A549 (cell line): Measurements from ENCODE around the gene PRRC1.

Experiments
- CBX8 ChIP-seq: fragments of 200-600 bp; sonication (generic); IDR thresholded peaks from 2 replicates; pipeline ENCODE4 v1.6.1; 2016
- EP300 ChIP-seq, 2 experiments: fragments of >200 bp; sonication (Bioruptor Twin); formaldehyde crosslinking; IDR thresholded peaks; 2 replicates in 1 of 2; 3 replicates in 1 of 2; pipeline ENCODE4 v1.6.1; 2016 to 2017
- ESRRA ChIP-seq: fragments of 150-350 bp; IDR thresholded peaks from 2 replicates; pipeline ENCODE4 v1.6.1; 2014; ENCODE audit warnings: mild to moderate bottlenecking, low read length, borderline replicate concordance
- HOXA7 ChIP-seq: fragments of 250-450 bp; sonication (Bioruptor Pico); IDR thresholded peaks from 2 replicates; pipeline ENCODE4 v1.5.0; 2020; ENCODE audit warnings: mild to moderate bottlenecking, moderate library complexity
- KDM1A ChIP-seq: fragments of 200-600 bp; sonication (generic); IDR thresholded peaks from 2 replicates; pipeline ENCODE4 v1.6.1; 2016; ENCODE audit warnings: low read depth, mild to moderate bottlenecking
- MAFK ChIP-seq: fragments of 450-650 bp; IDR thresholded peaks from 2 replicates; pipeline ENCODE4 v1.6.1; 2014; ENCODE audit not compliant: partially characterized antibody
- MAZ ChIP-seq: fragments of 150-350 bp; IDR thresholded peaks from 2 replicates; pipeline ENCODE4 v1.6.1; 2014; ENCODE audit warnings: antibody characterized with exemption, low read depth, low read length, borderline replicate concordance
- POLR2A ChIP-seq: IDR thresholded peaks from 2 replicates; pipeline ENCODE4 v1.6.1; 2012; ENCODE audit warnings: mild to moderate bottlenecking, low read length
- SMC3 ChIP-seq: fragments of >200 bp; sonication (Bioruptor Twin); formaldehyde crosslinking; IDR thresholded peaks from 3 replicates; pipeline ENCODE4 v1.6.1; 2018; ENCODE audit warnings: inconsistent platforms
- TP53 ChIP-seq: fragments of 250-450 bp; sonication (Bioruptor Pico); IDR thresholded peaks from 2 replicates; pipeline ENCODE4 v1.5.0; 2021; ENCODE audit warnings: mild to moderate bottlenecking, moderate library complexity
- TF ChIP-seq, protein P1 (sequence below): fragments of >200 bp; sonication (Bioruptor Twin); formaldehyde crosslinking; IDR thresholded peaks from 3 replicates; pipeline ENCODE4 v1.5.1; 2016
- TF ChIP-seq, protein P2 (sequence below): fragments of 450-650 bp; IDR thresholded peaks from 2 replicates; pipeline ENCODE4 v1.6.1; 2014; ENCODE audit warnings: antibody characterized with exemption
- TF ChIP-seq, protein P3 (sequence below): fragments of 200-600 bp; sonication (generic); IDR thresholded peaks from 2 replicates; pipeline ENCODE4 v1.6.1; 2016; ENCODE audit warnings: antibody characterized with exemption, mild to moderate bottlenecking, moderate library complexity
- TF ChIP-seq, protein P4 (sequence below): IDR thresholded peaks from 2 replicates; pipeline ENCODE4 v1.6.1; 2012; ENCODE audit warnings: low read depth, borderline replicate concordance

DNA sequence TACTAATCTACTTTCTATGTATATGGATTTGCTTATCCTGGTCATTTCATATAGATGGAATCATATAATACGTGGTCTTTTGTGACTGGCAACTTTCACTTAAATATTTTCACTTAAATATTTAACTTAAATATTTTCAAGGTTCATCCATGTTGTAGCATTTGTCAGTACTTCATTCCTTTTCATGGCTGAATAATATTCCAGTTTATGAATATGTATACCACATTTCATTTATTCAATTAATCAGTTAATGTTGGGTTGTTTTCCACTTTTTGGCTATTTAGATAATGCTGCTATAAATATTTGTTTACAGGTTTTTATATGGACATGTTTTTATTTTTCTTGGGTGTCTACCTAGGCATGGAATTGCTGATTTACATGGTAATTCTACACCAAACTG, 7.7 kb downstream of the PRRC1 start:
- TF ChIP-seq SMC3: no peak
- TF ChIP-seq, protein P1, sequence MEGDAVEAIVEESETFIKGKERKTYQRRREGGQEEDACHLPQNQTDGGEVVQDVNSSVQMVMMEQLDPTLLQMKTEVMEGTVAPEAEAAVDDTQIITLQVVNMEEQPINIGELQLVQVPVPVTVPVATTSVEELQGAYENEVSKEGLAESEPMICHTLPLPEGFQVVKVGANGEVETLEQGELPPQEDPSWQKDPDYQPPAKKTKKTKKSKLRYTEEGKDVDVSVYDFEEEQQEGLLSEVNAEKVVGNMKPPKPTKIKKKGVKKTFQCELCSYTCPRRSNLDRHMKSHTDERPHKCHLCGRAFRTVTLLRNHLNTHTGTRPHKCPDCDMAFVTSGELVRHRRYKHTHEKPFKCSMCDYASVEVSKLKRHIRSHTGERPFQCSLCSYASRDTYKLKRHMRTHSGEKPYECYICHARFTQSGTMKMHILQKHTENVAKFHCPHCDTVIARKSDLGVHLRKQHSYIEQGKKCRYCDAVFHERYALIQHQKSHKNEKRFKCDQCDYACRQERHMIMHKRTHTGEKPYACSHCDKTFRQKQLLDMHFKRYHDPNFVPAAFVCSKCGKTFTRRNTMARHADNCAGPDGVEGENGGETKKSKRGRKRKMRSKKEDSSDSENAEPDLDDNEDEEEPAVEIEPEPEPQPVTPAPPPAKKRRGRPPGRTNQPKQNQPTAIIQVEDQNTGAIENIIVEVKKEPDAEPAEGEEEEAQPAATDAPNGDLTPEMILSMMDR: no peak
- TF ChIP-seq, protein P2, sequence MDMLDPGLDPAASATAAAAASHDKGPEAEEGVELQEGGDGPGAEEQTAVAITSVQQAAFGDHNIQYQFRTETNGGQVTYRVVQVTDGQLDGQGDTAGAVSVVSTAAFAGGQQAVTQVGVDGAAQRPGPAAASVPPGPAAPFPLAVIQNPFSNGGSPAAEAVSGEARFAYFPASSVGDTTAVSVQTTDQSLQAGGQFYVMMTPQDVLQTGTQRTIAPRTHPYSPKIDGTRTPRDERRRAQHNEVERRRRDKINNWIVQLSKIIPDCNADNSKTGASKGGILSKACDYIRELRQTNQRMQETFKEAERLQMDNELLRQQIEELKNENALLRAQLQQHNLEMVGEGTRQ: no peak
- TF ChIP-seq MAFK: no peak
- TF ChIP-seq MAZ: no peak
- TF ChIP-seq ESRRA: no peak
- TF ChIP-seq TP53 (CRISPR knock-in tag): no peak
- TF ChIP-seq EP300 (IDR thresholded peaks at IDR 0.05): no peak
- TF ChIP-seq KDM1A: no peak
- no peak for TF ChIP-seq CBX8
- TF ChIP-seq POLR2A: no peak
- TF ChIP-seq, protein P3, sequence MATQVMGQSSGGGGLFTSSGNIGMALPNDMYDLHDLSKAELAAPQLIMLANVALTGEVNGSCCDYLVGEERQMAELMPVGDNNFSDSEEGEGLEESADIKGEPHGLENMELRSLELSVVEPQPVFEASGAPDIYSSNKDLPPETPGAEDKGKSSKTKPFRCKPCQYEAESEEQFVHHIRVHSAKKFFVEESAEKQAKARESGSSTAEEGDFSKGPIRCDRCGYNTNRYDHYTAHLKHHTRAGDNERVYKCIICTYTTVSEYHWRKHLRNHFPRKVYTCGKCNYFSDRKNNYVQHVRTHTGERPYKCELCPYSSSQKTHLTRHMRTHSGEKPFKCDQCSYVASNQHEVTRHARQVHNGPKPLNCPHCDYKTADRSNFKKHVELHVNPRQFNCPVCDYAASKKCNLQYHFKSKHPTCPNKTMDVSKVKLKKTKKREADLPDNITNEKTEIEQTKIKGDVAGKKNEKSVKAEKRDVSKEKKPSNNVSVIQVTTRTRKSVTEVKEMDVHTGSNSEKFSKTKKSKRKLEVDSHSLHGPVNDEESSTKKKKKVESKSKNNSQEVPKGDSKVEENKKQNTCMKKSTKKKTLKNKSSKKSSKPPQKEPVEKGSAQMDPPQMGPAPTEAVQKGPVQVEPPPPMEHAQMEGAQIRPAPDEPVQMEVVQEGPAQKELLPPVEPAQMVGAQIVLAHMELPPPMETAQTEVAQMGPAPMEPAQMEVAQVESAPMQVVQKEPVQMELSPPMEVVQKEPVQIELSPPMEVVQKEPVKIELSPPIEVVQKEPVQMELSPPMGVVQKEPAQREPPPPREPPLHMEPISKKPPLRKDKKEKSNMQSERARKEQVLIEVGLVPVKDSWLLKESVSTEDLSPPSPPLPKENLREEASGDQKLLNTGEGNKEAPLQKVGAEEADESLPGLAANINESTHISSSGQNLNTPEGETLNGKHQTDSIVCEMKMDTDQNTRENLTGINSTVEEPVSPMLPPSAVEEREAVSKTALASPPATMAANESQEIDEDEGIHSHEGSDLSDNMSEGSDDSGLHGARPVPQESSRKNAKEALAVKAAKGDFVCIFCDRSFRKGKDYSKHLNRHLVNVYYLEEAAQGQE: no peak
- no peak for TF ChIP-seq HOXA7 (CRISPR knock-in tag)
- TF ChIP-seq, protein P4, sequence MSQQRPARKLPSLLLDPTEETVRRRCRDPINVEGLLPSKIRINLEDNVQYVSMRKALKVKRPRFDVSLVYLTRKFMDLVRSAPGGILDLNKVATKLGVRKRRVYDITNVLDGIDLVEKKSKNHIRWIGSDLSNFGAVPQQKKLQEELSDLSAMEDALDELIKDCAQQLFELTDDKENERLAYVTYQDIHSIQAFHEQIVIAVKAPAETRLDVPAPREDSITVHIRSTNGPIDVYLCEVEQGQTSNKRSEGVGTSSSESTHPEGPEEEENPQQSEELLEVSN: no peak
